ENCODE measurements around the gene KCNG4.
"Not testable (repeated sequence)": the region's sequence is repeated elsewhere in the genome, so short reads cannot be mapped to it uniquely, and the experiment has no call there.

KCNG4 gene

GRCh38 chr16:84205976-84206691 lies 33.7 kb downstream of the KCNG4 start:
- DNase-seq (ENCODE audit: low read depth) = no peak

- DNase-seq (ENCODE audit: low read depth) = not testable (repeated sequence)
Observed at GRCh38 chr16:84205123-84205522, 34.7 kb downstream of the KCNG4 start.

DNA sequence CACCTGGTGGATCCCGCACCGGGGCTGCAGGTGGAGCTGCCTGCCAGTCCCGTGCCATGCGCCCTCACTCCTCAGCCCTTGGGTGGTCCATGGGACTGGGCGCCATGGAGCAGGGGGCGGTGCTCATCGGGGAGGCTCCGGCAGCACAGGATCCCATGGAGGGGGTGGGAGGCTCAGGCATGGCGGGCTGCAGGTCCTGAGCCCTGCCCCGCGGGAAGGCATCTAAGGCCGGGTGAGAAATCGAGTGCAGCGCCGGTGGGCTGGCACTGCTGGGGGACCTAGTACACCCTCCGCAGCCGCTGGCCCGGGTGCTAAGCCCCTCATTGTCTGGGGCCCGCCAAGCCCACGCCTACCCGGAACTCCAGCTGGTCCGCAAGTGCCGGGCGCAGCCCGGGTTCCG lies 35.3 kb downstream of the KCNG4 start:
- not testable (repeated sequence) for DNase-seq (ENCODE audit: low read depth)

GRCh38 chr16:84199861-84200260 lies 40.0 kb downstream of the KCNG4 start:
- peak; percentile 26 for DNase-seq (ENCODE audit: low read depth)

DNA sequence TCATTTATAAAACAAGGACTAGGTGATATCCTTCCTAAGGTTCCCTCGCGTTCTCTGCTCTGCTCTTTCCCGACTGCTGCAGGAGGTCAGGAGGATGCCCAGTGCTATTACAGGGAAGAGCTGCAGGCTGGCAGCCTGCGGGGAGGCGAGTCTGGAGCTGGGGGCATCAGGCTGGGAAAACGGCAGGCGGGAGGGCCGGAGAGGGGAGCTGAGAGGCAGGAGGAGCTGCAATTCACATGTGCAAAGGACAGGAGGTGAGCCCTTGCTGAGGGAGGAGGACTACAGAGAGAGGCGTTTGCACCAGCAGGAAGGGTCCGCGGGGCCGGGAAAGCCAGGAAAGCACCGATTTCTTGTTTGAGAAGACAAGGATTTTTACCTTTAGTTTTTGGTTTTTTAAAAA lies 40.7 kb downstream of the KCNG4 start:
- DNase-seq (ENCODE audit: low read depth) = no peak

DNA sequence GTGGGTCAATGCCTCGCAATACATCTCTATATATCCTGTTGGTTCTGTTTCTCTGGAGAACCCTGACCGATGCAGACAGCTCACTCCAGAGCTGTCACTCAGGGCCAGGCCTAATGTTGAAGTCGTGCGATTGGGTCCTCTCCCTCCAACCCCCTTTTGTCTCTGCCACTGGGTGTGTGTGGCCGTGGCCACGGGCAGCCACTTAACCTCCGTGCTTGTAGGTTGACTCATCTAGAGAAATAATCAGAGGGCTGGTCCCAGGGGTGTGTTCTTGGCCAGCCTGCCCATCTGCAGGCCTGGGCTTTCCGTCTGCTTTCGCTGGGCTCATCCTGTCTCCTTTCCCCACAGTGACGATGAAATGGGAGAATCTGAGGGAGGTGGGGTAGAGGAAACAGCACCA lies 41.4 kb downstream of the KCNG4 start:
- DNase-seq (ENCODE audit: low read depth) = peak; percentile 72

- no peak for DNase-seq (ENCODE audit: low read depth)
Observed at GRCh38 chr16:84197466-84198128, 42.2 kb downstream of the KCNG4 start.

DNA sequence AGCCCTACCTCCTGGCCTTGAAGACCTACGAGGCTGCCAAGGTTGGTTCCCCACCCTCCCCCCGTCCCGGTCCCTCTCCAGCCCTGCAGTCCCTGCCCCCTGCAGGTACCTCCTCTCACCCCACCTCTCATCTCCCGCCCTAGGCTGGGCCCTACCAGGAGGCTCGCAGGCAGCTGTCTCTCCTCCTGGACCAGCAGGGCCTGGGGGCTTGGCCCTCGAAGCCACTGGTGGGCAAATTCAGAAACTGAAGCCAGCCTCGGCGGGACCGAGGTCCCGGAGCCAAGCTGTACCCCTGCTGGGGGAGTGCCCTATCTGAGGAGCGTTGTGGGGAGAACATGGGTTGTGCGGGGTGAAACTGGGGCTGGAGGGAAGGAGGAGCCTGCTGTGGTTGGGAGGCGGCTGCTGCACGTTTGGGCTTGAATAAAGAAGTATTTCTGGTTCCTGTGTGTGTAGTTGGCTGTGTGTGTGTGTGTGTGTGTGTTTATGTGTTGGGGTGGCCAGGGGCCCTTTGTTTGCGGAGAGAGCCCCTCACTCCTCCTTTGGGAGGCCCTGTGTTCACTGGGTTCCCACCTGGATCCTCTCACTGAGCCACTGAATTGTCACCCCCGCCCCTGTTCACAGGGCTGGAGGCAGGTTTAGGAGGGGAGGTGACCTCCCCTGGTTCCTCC lies 43.0 kb downstream of the KCNG4 start:
- no peak for DNase-seq (ENCODE audit: low read depth)

DNA sequence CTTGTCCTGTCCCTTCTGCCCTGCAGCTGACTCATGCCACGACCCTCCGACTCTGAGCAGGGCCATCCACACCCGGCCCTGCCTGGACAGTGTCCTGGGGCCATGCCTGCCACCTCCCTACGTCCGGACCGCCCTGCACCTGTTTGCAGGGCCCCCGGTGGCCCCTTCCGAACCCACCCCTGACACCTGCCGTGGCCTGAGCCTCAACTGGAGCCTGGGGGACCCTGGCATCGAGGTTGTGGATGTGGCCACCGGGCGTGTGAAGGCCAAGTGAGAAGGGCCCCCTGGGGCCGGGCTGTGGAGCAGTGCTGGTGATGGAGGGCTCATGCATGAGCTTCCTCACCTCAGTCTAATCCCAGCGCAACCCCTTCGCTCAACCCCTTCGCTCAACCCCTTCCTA lies 43.7 kb downstream of the KCNG4 start:
- DNase-seq (ENCODE audit: low read depth) = no peak

DNA sequence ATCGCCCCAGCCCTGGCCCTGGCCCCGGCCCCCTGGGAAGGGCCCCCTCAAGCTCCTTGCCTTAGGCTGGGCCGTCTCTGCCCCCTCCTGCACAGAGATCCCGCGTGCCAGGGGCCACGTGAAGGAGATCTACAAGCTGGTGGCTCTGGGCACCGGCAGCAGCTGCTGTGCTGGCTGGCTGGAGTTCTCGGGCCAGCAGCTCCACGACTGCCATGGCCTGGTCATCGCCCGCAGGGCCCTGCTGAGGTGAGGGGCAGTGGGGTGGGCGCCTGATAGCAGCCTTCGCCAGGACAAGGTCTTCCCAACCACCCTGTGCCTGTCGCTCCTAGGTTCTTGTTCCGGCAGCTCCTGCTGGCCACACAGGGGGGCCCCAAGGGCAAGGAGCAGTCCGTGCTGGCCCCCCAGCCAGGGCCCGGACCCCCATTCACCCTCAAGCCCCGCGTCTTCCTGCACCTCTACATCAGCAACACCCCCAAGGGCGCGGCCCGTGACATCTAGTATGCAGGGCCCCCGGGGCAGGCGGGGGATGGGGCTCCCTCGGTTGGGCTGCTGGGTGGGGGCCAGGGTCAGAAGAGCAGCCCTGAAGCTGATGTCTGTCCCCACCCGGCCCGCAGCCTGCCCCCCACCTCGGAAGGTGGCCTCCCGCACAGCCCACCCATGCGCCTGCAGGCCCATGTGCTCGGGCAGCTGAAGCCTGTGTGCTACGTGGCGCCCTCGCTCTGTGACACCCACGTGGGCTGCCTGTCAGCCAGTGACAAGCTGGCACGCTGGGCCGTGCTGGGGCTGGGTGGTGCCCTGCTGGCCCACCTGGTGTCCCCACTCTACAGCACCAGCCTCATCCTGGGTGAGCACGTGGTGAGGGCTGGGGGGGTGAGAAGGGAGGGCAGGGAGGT lies 44.4 kb downstream of the KCNG4 start:
- DNase-seq (ENCODE audit: low read depth) = no peak

GRCh38 chr16:84194470-84195200 lies 45.2 kb downstream of the KCNG4 start:
- DNase-seq (ENCODE audit: low read depth) = no peak

DNA sequence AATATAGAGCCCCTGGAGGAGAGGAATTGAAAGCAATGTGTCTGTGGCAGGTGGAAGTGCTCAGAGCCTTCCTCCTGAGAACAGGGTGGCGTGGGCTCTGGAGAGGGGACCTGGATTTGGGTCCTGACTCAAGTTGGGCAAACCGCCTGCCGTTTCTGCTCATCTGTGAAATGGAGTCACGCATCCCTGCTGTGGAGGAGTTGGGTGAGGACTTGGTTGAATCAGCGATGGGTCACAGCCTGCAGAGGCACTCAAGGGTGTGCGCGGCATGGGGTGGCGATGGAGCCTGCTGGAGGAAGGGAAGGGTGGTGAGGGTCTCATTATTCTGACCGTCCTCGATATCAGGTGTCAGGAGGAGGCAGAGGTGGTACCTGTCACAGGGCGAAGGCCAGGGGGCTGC lies 45.8 kb downstream of the KCNG4 start:
- DNase-seq (ENCODE audit: low read depth) = no peak

GRCh38 chr16:84193480-84193879 lies 46.3 kb downstream of the KCNG4 start:
- DNase-seq (ENCODE audit: low read depth) = no peak

DNA sequence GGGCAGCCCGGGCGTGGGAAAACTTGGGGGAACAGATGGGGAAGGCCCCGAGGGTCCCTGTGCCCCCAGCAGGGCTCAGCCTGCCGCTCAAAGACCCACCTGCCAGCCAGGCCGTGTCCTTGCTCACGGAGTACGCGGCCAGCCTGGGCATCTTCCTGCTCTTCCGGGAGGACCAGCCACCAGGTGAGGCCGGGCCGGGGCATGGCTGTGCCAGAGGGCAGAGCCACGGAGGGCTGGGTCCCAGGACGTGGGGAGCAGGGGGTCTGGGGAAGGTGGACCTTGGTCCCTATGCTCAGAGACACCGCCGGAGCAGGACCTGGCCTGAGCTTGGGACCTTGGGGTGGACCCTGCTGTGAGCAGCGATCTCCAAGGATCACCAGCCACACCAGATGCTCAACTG lies 48.3 kb downstream of the KCNG4 start:
- no peak for DNase-seq (ENCODE audit: low read depth)

DNA sequence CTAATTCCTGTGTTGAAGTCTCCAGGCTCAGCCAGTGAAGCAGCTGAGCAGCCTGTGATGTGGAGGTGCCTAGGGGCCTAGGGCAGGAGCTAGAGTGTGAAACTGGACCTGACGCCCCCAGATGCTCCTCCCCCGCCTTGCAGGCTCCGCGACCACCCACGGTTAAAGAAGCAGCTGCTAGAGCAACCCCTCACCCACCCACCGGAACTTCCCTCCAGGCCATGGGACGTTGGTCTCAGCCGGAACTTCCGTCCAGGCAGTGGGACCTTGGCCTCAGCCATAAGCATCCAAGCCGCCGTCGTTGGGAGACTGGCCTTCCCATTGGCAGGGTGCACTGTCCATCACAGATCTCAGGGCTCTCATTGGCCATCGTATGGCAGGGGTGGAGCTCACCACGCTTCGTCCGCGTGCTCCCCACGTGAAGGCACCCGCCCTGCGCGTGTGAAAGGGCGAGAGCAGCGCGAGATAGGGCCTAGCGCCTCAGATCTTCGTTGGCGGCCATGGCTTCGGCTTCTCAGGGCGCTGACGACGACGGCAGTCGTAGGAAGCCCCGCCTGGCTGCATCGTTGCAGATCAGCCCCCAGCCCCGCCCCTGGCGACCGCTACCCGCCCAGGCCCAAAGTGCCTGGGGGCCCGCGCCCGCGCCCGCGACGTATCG lies 49.0 kb downstream of the KCNG4 start, which contains the start of gene ADAD2:
Gene ADAD2 (plus strand): TSS at position 427 of the 658 bp plus-strand sequence. CDS start 74 bp downstream, at position 501.
- DNase-seq (ENCODE audit: low read depth) = no peak

DNA sequence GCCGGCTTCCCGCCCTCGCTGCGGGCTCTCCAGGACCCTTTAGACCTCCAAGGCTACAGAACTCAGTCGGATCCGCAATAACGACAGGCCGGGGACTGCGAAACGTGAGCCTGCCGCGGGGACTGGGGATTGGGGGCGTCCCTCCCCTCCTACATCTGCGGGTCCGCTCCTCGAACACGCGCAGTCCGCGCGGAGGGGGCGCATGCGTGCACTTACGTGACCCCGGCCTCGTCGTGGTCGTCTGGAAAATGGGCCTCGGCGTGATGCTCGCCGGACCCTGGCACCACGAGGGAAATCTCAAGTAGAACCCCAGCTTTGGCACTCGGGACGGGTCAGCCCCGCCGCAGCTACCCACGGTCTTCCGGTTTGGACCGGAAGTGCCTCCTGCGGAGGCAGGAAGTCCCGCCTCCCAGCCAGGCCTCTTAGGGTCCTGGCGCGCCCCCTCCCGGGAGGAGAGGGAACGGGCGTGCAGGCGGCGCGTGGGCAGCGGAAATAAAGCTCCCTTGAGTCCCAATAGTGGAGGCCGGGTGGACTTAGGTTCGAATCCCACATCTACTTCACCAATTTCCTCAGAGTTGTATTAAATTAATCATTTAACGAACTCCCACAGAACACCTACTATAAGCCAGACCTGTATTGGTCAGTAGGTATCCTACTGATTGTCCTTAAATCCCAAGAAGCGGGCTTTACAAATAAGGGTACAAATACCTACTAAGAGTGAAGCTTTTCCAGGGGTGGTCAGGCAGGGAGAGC lies 53.0 kb downstream of the KCNG4 start, which contains the start of gene TAF1C:
Gene TAF1C (minus strand): TSS at position 373 of the 753 bp plus-strand sequence. CDS start 2,069 bp downstream, outside the sequence.
- DNase-seq (ENCODE audit: low read depth) = peak; percentile 94

GRCh38 chr16:84184775-84185174 lies 55.0 kb downstream of the KCNG4 start:
- no peak for DNase-seq (ENCODE audit: low read depth)

GRCh38 chr16:84183911-84184591 lies 55.8 kb downstream of the KCNG4 start:
- no peak for DNase-seq (ENCODE audit: low read depth)

- no peak for DNase-seq (ENCODE audit: low read depth)
Observed at GRCh38 chr16:84183572-84183875, 56.3 kb downstream of the KCNG4 start.
